SIG-M5 (cell line): ENCODE data around the gene ACKR3.

ENCODE experiments used
- DNase-seq: peaks from one replicate; lab custom pipeline; 2025; lab: John Stamatoyannopoulos, UW

ACKR3 gene

GRCh38 chr2:236570081-236570868 lies 650 bp downstream of the ACKR3 start:
- no peak for DNase-seq

DNA sequence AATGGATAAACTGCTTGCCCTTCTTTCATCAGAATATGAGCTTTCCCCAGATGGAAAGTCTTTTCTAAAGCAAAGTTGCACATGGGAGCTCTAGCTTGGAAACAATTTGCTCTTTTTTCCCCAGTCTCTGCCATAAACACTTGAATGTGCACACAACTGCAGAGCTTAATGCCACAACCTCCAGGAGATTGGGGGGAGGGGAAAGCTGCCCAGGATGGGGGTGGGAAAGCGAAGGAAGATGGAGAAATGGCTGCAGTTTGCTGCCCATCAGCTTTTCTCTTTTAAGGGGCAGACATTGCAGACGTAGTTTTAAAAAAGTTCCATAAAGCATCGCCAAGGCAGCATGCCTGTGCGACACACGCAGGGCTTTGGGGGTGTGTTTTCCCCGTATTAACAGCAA lies 1.5 kb downstream of the ACKR3 start:
- no peak for DNase-seq

GRCh38 chr2:236572482-236572881 lies 2.9 kb downstream of the ACKR3 start:
- DNase-seq, result no peak

DNA sequence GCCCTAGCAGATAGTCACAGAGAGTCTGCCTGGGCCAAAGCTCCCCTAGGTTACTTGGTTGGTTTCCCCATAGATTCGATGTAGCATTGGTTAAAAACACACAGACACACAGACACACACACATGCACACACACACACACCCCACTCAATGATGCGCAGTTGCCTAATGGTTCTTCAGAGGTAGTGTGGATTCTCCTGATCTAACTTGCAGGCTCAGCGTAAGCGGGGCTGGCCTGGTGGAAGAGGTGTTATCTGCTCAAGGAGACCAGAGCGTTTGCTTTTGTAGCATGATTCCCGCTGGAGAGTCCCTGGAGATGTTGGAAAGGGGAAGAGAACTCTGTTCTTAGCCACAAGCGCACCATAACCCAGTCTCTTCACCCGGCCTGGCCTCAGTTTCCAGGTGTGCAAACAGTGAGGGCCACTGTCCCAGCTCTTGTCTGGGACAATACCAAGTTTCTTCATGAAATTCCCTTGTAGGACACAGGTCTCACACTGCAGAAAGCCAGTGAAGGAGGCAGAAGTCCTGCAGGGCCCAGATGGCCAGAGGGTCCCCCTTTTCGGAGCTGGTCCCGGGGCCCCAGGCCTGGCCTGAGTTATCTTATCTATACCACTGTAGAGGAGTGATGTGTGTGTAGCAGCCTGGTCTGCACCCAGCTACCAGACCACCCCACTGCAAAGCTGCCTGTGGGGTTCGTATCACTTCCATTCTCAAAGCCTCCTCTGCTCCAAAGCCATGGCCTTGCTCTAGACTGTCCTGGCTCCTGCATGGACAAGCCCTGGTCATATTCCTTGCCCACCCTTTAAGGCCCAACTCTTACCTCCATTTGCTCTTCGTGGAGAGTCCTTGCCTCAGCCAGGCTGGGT lies 3.7 kb downstream of the ACKR3 start:
- no peak for DNase-seq

- no peak for DNase-seq
Observed at GRCh38 chr2:236574000-236574399, 4.4 kb downstream of the ACKR3 start.

GRCh38 chr2:236574424-236575145 lies 5.0 kb downstream of the ACKR3 start:
- DNase-seq, result no peak

DNA sequence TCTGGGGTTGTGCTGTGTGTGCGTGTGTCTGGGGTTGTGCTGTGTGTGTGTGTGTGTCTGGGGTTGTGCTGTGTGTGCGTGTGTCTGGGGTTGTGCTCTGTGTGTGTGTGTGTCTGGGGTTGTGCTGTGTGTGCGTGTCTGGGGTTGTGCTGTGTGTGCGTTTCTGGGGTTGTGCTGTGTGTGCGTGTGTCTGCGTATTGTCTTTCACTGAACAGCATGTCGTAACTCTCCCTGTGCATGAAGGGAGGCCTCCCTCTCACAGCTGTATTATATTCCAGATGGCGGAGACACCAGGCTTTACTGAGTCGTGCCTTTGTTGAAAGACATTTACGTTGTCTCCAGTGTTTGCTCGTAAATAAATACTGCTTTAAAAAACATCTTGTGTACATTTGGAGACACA lies 5.9 kb downstream of the ACKR3 start:
- no peak for DNase-seq

GRCh38 chr2:236576087-236576486 lies 6.5 kb downstream of the ACKR3 start:
- no peak for DNase-seq

DNA sequence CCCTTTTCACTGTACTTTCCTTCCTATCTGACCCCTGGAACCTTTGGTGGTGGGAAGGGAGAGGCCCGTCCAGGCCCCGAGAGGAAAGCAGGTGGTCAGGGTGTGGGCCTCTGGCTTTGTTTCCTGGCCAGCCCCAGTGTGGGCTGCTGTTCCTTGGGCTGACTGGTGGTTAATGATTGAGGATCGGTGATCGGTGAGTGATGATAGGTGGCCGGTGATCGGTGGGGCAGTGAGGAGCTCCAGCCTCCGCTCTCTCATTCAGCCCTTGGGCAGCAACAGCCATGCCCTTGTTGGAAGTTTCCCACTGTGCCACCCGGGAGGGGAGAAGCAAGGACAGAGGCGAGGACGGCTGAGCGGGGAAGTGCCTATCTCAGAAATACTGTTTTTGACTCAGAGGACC lies 7.3 kb downstream of the ACKR3 start:
- DNase-seq, result no peak

- DNase-seq, result no peak
Observed at GRCh38 chr2:236577481-236578410, 8.1 kb downstream of the ACKR3 start.

GRCh38 chr2:236578411-236578846 lies 8.8 kb downstream of the ACKR3 start:
- no peak for DNase-seq

GRCh38 chr2:236579048-236579745 lies 9.6 kb downstream of the ACKR3 start:
- no peak for DNase-seq

DNA sequence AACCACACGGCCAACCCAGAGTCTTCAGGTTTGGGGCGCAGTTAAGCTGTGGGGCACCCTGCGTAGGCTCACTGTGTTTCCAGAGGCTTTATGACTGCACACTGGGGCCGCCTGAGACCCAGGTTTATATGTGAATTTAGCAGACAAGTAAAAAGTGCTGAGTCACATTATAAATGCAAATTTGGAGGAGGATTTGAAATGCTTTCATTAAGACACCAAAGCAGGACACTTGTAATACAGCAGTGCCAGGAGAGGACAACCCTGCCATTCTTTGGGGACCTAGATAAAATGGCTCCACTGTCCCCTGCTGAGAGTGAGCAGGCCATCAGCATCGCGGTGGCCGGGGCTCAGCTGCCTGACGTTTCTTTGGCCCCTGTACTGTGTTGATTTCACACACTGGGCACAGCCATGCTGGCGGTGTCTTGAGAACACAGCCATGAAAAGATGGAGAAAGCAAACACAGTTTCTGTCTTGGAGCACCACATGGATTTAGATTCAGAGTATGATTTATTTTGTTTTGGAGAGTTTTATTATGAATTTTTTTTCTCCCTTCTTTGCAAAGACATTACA lies 10.2 kb downstream of the ACKR3 start:
- no peak for DNase-seq

GRCh38 chr2:236580746-236581355 lies 11.2 kb downstream of the ACKR3 start:
- no peak for DNase-seq

DNA sequence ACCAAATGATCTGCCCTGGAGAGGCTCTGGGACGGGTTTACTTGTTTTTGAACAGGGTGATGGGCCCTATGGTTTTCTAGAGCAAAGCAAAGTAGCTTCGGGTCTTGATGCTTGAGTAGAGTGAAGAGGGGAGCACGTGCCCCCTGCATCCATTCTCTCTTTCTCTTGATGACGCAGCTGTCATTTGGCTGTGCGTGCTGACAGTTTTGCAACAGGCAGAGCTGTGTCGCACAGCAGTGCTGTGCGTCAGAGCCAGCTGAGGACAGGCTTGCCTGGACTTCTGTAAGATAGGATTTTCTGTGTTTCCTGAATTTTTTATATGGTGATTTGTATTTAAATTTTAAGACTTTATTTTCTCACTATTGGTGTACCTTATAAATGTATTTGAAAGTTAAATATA lies 11.9 kb downstream of the ACKR3 start:
- no peak for DNase-seq

GRCh38 chr2:236582968-236583367 lies 13.3 kb downstream of the ACKR3 start:
- no peak for DNase-seq

DNA sequence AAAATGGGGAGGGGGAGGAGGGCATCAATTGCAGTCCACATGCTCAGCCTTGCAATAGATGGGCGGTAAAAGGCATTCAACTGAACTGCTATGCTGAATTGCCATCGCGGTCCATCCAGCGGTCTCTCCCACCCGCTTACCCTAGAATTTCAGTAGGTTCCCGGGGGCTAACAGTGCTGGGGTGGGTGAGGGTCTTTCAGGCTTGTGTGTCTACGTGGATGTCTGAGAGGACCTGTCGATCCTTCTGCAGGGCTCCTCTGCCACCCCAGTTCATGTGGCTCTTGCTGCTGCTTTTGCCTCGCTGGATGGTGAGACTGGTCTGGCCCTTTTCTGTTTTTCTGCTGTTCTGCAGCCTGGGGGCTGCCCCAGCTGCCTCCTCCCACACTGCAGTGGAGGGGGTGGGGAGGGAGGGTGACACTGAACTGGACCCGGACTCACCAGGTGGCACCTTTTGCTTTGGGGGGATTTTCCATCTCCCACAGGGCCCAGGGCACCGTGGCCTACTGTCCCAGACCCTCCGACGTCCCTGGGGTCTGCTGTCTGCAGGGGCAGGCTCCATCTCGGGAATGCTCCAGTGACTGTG lies 14.1 kb downstream of the ACKR3 start:
- no peak for DNase-seq

DNA sequence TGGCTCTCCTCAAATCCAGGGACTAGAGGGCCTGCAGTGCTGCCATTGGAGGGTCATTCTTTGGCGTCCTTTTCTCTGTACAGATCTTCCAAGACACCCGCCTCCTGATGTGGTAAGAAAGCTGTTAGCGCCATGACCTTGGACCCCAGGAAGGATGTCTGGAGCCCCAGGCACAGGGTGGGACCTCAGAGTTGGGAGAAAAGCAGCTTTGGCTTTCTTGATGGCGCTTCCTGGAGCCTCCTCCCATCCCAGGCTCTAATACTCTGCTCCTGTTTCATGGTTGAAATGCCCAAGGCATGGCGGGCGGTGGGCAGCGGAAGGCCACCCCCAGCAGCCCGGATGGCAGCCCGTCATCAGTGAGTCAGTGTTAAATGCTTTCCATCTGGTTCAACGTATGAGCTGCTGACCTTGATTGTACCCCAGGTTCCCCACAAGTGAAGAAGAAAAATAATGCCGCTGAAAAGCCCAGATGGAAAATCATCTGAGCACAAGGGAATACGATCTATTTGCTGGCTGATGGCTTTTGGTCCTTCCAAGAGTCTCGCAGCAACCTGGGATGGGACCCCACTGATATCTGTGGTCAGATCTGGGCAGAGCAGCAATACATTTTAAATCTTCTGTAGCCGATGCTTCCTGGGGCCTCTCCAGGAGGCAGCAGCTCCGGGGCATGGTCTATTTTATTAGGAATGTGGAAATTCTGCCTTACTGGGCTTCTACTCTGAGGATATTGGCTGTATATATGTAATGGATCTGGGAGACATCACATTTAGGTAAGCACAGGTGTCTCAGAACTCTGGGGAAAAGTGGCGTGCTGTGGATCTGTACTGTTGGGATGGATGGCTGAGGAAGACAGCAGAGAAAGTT lies 15.1 kb downstream of the ACKR3 start:
- no peak for DNase-seq

DNA sequence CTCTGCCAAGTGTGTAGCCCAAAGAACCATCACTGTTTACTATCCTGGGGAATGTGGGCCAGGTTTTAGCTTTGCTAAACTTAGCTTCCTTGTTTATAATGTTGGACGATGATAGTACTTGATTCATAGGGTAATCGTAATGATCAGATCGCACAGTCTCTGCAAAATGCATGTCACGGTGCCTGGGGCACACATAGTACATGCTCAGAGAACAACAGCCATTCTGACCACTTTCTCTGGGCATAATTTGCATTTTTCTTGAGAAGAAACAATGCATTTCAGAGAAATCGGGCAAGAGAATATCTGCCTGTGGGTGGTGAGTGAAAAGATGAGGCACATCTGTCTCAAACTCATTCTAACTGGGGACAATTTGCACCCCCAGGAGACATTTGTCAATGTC lies 16.3 kb downstream of the ACKR3 start:
- no peak for DNase-seq
